ENCODE results near the gene ZNF500.

DNA sequence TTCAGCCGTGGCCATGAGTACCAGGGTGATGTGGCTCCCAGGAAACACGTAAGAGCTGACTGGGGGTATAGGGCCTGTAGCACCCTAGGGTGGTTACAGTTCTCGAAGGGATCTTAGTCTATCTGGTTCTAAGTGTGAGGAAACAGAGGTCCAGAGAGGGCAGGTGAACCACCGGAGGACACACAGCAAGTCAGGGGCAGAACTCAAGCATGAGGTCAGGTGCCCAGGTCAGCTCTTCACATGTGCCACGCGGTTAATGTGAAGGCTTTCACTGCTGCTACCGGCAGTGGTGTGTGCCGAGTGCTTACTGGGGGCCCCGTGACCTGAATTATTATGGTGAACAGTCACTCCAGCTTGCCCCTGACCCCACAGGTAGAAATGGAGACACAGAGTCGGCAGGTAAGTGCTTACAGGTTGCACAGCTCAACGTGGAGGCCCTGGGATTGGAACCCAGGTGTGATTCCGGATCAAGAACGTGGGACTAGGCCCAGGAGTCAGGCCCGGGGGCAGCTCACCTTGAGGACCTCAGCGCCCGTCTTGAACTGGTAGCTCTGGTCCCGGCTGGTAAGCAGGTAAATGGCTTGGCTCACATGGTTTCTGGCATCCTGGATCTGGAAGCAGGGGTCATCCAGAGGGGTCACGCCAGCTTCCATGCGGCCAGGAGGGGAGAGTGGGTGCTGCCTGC is 32.4 kb upstream of the ZNF500 start:
- no peak for TF ChIP-seq POLR2A (IDR thresholded peaks at IDR 0.05)
- TF ChIP-seq, protein P1, sequence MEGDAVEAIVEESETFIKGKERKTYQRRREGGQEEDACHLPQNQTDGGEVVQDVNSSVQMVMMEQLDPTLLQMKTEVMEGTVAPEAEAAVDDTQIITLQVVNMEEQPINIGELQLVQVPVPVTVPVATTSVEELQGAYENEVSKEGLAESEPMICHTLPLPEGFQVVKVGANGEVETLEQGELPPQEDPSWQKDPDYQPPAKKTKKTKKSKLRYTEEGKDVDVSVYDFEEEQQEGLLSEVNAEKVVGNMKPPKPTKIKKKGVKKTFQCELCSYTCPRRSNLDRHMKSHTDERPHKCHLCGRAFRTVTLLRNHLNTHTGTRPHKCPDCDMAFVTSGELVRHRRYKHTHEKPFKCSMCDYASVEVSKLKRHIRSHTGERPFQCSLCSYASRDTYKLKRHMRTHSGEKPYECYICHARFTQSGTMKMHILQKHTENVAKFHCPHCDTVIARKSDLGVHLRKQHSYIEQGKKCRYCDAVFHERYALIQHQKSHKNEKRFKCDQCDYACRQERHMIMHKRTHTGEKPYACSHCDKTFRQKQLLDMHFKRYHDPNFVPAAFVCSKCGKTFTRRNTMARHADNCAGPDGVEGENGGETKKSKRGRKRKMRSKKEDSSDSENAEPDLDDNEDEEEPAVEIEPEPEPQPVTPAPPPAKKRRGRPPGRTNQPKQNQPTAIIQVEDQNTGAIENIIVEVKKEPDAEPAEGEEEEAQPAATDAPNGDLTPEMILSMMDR (IDR thresholded peaks at IDR 0.05) = no peak
